ENCODE measurements around the gene CRYBG2.
"Not testable (repeated sequence)": the region's sequence is repeated elsewhere in the genome, so short reads cannot be mapped to it uniquely, and the experiment has no call there.

CRYBG2 gene

DNA sequence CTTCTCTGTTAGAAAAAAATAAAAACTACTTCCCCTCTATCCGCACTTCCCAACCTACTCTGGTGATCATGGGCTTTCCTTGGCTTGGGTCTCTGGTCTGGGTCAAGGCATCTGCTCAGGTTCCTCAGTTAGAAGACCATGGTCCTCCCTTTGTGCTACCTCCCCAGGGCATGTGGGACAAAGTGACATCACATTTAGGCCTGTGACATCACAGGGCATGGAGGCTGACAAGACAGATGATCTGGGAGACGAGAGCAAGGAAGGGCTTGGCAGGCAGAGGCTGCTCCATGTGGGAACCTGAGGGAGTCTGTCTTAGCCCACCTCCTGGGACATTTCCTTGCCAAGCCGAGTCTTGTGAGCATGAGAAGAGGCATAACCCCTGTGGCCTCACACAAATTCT, 18.7 kb upstream of the CRYBG2 start, which contains the start of gene ZNF683:
Gene ZNF683, minus strand, starts transcription at position 140 of the 400 bp plus-strand sequence. CDS start 4,179 bp downstream, outside the sequence.
- not testable (repeated sequence) for DNase-seq (ENCODE audit: insufficient read length, low spot score); FAIRE-seq

DNA sequence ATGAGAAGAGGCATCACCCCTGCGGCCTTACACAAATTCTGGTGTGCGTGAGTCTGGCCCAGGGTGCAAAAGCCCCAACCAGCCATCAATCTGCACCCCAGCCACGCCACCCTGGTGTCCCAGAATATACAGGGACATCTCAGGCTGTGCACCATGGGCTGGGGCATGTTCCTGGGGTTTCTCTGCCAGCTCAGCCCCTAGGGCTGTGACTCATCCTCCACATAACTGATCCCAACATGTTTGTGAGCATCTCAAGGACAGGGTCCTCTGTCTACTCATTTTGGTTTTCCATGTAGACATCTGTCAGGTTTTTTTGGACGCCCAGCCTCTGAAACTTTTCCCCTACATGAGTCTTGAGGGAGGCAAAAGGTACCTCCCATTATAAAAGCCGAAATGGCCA, 18.1 kb upstream of the CRYBG2 start:
- FAIRE-seq (no peak), DNase-seq (ENCODE audit: insufficient read length, low spot score) (no peak)

DNA sequence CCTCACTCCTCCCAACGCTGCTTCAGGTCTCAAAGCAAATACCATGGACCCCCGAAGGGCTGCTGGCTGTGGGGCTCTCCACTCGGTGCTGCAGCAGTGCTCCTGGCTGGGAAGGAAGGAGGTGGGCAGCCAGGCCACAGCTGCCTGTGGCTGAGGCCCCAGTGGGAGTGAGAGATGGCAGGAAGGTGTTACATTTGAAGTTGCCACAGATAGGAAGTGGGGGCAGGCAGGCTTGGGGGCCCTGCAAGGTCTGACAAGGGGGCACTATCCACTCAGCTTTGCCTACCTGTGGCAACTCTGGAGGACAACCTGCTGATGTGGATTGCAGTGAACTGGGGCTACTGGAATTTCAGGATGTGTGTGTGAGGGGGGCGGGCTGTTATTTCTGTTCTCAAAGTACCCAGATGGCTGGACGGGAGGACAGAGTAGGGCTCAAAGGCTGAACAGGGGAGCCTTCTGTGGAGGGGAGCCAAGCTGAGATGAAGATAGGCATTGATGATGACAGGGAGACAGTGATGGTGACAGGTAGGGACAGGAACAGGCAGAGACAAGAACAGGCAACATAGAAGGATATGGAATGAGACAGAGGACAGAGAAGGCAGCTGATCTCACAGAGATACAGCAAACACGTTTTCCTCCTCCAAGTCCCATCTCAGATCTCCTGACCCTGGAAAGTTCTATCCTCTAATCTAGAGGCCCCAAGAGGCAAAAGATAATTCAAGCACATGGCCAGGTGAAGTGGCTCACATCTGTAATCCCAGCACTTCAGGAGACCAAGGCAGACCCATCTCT, 16.9 kb upstream of the CRYBG2 start:
- no peak for FAIRE-seq
- no peak for DNase-seq (ENCODE audit: insufficient read length, low spot score)

DNA sequence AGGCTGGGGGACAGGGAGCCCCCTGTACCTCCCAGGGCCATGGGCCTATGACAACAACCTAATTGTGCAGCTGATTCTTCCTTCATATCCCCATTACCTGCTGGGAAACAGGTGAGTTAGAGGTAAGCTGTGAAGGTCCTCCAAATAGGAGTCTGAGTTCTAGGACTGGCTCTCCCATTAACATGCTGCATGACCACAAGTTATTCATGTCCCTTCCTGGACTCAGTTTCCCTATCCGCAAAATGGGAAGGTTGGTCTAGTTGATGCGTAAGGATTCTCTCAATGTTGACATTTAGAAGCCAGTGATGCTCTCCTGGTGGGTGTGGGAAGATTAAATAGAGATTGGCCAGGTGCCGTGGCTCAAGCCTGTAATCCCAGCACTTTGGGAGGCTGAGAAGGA, 14.6 kb upstream of the CRYBG2 start:
- DNase-seq (ENCODE audit: insufficient read length, low spot score) (no peak), FAIRE-seq (no peak)

DNA sequence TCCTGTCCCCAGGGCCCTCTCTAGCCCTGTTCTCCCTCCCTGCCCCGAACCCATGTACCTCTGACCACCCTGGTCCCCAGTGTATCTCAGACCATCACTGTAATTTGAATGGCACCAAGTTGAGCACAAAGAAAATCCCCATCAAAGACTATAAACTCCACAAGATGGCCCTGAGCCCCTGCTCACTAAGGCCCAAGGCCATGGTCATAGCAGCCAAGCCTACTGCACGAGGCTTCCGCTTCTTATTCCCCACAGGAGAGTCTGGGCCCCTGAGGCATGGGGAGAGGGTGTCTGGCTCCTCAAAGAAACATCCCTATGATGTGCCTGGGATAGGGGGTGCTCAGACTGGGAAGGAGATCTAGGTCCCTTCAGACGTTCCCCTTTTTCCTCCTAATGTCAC, 14.1 kb upstream of the CRYBG2 start:
- FAIRE-seq (no peak), DNase-seq (ENCODE audit: insufficient read length, low spot score) (no peak)

DNA sequence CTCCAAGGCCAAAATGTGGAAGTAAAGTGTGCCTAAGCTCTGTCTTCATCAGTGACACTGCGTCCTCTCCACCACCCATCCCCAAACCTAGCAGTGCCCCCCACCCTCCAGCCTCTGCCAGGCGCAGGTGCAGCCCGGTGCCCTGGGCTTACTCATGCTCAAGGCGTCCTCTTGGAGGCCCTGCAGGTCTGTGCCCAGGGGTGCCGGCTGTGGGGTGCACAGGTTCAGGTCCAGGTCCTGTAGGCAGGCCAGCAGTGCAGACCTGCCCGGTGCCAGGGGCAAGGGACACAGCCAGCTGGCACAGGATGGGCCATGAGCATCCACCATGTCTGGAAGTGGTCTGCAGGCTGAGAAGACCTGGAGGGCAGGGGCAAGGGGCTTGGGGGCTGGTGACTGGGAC, 13.5 kb upstream of the CRYBG2 start:
- FAIRE-seq (no peak), DNase-seq (ENCODE audit: insufficient read length, low spot score) (no peak)

DNA sequence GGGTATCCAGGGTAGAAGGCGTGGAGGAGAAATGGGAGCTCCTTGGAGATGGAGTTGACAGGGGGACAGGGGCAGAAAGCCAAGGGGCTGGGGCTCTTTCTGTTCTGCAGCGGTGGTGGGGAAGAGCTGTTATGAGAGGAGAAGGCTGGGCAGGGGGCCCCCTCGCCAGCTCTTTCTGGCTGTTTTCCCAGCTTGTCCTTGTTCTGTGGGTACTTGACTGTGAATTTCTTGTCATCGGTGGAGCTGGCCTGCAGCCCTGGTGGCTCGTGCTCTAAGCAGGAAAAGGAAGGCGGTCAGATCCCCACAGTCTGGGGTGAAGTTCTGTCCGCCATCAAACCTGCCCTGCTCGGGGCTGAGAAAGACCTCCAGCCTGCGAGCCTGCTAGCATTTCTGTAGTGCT, 11.0 kb upstream of the CRYBG2 start:
- DNase-seq (ENCODE audit: insufficient read length, low spot score), result no peak
- no peak for FAIRE-seq

DNA sequence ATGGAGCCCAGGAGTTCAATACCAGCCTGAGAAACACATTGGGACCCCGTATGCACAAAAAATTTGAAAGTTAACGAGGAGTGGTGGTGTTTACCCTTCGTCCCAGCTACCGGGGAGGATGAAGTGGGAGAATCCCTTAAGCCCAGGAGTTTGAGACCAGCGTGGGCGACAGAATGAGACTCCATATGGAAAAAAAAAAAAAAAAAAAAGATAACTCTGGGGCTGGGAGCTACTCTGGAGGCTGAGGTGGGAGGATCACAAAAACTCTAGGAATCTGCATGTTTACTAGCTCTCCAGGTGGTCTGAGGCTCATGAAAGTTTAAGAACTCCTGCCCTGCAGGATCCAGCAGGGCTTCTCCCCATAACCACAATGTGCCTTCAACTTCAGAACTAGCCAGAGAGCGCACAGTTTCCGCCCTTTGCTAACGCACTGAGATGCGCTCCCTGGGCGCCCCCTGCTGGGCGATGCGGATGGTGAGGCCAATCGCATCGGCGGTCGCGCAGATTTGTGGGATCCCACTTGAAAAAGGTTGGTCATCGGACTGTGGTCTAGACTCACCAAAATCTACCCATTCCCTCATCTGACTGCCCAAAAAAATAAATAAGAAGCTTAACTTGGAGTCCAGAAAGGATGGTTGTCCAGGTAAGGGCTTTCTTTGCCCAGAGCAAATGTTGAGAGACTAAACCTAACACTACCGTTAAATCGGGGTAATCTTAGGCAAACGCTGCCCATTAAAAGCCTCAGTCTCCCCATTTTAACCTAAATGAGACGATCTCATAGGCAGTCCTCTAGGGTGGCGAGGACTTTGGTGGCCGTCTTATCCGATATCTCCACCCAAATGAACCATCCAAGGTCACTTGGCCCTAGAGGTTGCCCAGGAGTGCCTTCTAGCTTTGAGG, 9.9 kb upstream of the CRYBG2 start:
- DNase-seq (ENCODE audit: insufficient read length, low spot score), result peak; percentile 86
- peak; percentile 96 for FAIRE-seq

DNA sequence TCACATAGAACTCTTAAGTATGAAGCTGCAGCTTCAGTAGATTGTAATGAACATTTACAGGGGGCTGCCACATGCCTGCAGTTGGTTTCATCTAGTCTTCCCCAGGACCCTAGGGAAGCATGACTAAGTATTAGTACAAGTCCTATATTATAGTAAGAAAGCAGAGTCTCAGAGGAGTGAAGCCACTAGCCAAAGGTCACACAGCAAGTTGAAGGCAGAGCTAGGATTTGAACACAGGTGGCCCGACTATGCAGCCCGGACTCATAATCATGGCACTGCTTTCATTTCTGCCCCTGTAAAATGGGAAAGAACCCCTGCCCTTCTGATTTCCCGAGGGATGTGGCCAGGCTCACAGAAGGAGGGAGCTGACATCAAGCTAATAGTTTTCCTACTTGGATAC, 8.4 kb upstream of the CRYBG2 start:
- DNase-seq (ENCODE audit: insufficient read length, low spot score) (no peak), FAIRE-seq (no peak)

DNA sequence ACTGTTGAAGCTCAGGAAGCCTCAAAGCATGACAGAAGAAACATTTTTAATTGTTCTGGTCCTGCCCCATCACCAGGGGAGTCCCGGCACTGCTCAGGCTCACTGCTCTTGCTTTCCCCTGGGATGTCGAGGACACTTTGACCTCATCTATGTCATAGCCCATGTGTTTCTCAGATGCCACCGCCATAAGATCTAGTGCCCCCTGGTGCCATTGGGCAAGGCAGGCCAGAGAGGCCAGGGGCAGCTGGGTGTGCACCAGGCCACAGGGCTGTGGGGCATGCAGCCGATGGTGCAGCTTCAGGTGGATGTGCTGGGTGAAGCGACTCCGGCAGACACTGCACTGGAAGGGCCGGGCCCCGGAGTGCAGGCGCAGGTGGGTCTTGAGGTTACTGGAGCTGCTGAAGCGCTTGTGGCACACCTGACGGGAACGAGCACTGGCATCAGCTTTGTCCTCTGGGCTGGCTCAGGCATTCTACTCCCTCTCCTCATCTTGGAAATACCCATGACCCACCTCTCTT, 7.7 kb upstream of the CRYBG2 start:
- DNase-seq (ENCODE audit: insufficient read length, low spot score) (no peak), FAIRE-seq (no peak)

DNA sequence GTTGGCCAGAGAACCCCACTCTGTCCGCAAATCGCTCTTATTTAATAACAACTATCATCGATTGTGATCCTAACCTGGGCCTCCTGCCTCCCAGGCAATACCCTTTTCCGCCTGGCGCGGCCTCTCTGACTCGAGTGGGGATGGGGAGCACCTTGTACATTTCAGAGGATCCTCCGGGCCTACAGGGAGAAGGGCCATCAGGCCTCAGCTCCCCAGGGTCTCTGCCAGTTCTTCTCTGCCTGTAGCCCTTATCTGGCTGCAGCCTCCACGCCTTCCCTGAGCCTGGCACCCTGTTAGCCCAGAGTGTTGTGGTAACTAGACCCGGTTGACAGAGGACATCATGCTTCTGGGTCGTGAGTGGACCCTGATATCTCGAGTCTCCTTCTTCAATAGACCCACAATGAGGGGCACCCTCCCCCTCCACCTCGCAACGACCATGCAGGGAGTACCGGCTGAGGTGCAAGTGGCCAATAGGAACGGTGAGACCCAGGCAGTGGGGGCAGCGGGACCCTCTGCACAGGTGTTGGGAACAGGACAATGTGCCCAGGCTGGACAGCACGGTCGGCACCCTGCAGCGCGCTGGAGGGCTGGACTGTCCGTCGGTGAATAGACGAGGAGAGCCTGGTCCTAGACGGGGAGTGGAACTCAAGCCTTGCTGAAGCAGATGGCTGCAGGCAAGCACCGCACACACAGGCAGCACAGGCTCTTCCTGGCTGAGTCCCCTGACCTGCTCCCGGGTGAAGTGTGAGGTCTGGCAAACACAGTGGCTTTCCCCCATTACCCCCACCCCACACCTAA, 7.1 kb upstream of the CRYBG2 start:
- DNase-seq (ENCODE audit: insufficient read length, low spot score) (no peak), FAIRE-seq (no peak)

DNA sequence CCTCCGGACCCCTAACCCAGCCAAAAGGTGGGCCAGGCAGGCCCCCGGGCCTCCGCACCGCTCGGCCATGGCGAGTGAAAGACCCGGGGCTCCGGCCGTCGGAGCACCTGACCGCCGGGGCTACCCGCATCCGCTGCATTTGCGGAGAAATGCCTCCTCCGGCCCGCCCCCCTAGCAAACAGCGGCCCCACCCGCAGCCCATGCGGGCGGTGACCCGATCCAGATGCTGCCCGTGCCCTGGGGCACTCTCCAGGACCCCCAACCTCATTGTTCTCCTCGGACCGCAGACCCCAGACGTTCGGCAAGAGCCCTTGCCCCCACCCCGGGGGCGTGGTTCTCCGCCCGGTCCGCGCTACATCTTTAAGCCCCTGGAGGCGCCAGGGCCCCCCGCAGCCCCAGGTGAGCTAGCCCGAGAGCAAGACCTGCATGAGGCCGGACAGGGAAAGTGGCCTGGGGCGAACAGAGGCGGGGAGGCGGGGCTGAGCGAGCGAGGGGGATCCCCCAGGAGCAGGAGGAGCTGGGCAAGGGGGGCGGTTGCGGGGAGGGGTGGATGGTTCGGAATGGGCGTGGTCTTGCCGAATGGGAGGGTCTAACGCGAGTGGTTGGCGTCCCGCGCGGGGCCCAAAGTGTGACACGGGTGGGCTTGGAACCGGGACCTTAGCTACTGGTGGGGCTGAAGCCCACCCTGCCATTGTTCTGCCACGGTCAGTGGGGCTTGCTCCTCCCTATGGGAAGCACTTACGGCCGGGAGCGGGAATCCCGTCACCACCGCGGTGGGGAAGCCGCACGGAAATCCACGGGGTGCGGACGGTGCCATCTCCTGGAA, 6.3 kb upstream of the CRYBG2 start:
- DNase-seq (ENCODE audit: insufficient read length, low spot score) (no peak), FAIRE-seq (no peak)

DNA sequence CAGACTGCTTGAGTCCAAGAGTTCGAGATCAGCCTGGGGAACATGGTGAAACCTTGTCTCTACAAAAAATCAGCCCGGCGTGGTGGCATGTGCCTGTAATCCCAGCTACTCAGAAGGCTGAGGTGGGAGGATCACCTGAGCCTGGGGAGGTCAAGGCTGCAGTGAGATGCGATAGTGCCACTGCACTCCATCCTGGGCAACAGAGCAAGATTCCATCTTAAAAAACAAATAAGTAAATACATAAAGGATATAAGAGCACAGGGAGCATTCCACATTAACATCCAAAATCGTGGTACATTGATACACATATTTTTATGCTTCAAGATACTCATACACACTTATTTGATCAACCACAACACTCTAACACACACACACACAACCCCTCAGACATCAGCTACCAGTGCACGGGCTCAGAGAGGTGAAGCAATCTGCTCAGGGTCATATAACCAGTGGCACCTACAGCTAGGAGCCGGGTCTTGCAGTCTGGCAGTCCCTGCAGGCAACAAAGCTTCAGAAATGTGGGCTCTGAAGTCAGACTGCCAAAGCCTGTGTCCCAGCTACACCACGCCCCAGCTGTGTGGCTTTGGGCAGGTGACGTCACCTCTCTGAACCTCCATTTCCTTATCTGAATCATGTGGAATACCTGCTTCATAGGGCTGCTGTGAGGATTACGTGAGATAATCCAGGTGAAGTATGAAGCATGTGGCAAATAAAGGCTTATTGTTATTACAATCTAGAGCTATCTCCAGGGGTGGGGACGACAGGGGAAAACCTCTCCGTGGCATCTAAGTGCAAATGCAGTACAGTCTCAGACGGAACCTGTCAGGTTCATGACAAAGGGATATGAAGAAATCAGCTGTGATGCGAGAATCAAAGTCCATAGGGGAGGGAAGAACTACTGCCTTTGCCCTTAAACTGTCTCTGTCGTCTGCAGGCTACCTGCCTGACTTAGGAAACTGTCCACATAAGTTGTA, 4.8 kb upstream of the CRYBG2 start:
- DNase-seq (ENCODE audit: insufficient read length, low spot score) (no peak), FAIRE-seq (no peak)

DNA sequence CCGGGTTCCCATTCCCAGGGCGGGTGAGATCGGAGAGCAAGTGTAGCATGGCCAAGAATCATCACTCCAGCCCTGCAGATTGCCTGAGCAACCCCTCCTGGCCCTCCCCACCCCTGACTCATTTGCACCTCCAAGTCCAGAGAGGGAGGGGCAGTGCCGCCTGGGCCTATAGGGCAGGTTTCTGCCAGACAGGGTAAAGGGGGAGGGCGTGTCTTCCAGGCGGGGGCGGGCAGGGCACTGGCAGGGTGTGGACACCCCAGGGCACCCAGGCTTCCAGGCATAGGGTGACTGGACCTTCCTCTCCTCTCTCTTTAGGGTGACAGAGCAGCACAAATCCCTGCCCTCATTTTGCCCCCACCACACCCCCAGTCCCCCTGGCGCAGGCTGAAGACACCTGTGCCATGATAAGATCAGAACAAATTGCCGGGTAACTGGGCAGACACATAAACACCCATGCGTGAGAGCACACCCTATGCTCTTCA, 3.2 kb upstream of the CRYBG2 start:
- no peak for FAIRE-seq
- DNase-seq (ENCODE audit: insufficient read length, low spot score), result no peak

DNA sequence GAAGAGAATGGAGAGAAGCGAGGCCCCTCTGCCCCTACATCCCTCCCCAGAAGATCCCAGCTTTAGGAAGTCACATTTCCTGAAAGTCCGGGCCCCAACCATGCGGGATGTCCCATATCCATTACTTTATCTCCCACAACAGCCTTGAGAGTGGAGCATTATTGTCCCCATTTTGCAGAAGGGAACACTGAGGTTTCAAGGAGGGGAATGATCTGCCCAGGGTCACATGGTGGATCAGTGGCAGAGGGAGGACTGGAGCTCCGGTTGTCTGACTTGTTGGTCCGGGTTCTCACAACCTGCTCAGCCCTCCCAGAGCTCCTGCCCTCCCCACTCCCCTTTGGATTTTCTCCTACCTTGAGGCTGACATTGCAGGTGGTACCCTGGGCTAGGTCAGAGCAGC, 2.2 kb upstream of the CRYBG2 start:
- DNase-seq (ENCODE audit: insufficient read length, low spot score) (no peak), FAIRE-seq (no peak)

DNA sequence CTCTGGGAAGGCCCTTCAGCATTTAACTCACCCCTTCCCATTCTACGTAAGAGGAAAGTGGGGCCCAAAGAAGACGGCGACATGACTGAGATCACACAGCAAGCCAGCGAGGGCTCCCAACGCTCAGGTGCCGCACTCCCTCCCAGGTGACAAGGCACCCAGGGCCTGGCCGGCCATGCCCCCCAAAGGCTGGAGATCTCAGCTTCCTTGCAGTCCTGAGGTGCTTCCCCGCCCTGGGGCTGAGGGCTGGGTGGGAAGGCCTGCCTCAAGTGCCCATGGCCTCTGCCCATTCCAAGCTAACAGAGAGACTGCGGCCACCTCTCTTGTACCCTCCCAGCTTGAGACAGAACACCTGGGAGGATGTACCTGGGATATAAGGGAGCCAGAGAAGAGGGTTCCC, 1.0 kb upstream of the CRYBG2 start:
- no peak for FAIRE-seq

DNA sequence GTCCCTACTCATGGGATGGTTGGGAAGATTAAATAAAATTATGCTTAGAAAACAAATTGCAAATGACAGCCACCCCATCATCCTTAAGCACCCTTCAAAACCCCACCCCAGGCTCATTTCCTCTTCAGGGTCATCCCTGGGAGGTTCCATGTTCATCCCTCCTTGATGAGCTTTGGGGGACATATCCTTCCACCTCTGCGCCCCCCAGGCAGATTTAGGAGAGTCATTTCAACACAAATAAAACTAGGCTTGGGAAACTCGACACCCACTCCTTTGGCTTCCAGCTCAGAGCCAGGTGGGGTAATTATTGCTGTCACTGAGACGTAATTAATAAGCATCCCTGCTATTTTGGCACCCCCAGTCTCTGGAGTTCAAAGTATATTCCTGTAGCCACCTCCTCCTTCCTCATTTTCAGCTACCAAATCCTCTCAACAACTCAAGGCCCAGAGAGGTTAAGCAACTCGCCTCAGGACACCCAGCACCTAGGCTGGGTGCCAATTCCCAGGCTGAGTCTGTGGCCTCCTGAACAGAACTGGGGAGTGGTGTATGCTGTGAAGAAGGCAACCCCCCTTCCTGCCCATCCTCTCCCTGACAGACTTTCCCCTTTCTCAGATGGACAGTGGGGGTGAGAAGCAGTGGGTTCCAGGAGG, 595 bp downstream of the CRYBG2 start:
- FAIRE-seq, result no peak
- DNase-seq (ENCODE audit: insufficient read length, low spot score), result no peak

More for the DNA sequence above, 1.0 kb upstream of the CRYBG2 start:
- DNase-seq (ENCODE audit: insufficient read length, low spot score), result no peak

DNA sequence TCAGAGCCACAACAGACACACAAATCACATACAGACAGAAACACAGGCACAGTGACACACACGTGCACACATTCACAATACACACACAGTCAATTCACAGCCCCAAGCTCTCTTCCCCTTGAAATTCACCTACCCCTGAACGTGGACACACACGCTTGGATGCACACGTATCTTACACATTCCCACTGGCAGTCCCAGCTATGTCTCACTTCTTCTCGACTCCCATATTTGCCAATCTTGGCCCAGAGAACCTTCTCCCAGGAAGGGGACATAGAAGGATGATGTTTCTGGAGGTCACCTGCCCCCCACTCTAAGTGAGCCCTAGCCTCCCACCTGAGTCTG, 1.6 kb downstream of the CRYBG2 start:
- DNase-seq (ENCODE audit: insufficient read length, low spot score) (no peak), FAIRE-seq (no peak)
